ENCODE data around the gene IL15.
"Not testable (repeated sequence)": the region's sequence is repeated elsewhere in the genome, so short reads cannot be mapped to it uniquely, and the experiment has no call there.

Gene IL15

DNA sequence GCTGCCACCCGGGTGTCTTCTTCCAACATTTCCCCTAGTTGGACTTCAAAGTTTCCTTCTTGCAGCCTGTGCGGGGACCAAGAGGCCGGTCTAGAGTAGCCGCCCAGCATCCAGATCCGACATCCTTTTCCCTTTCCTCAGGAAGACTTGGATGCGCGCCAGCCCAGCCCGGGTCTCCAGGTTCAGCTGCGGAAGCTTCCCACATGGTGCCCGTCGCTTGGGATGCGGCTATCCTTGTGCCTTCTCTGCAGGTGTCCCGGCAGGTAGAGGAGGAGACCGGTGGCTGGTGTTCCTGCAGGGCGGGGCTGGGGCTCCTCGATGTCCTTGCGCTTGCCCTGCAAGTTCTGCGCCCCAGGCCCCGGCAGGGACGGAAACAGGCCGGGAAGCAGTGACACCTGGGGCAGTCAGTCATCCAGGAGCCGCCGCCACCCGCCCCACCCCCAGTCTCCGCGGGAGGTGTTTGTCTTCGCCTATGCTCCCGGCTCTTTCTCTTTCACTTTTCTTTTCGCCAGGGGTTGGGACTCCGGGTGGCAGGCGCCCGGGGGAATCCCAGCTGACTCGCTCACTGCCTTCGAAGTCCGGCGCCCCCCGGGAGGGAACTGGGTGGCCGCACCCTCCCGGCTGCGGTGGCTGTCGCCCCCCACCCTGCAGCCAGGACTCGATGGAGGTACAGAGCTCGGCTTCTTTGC lies at the start of gene IL15:
IL15 (plus strand) TSS at position 502 of the 689 bp plus-strand sequence. CDS start 82,882 bp downstream, outside the sequence.
- peak; percentile 51 to 61 (median 58) for DNase-seq (ENCODE audit: low read depth in 3 of 3)

DNA sequence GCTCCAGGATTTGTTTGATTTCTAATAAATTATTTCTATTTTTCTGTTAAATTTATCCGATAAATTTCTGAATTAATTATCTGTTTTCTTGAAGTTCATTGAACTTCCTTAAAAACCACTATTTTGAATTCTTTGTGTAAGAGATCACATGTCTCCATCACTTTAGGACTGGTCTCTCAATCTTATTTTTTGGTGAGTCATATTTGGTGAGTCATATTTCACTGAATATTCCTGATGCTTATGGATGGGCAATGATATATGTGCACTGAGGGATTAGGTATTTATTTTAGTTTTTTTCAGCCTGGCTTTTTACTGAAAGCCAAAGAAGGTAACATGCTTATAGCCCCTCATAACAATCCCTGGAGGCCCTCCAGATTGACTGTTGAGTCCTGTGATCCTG lies 48.5 kb upstream of the IL15 start:
- DNase-seq (ENCODE audit: low read depth in 3 of 3) = no peak

GRCh38 chr4:141595531-141595930 lies 40.9 kb upstream of the IL15 start:
- DNase-seq (ENCODE audit: low read depth in 3 of 3) = no peak

DNA sequence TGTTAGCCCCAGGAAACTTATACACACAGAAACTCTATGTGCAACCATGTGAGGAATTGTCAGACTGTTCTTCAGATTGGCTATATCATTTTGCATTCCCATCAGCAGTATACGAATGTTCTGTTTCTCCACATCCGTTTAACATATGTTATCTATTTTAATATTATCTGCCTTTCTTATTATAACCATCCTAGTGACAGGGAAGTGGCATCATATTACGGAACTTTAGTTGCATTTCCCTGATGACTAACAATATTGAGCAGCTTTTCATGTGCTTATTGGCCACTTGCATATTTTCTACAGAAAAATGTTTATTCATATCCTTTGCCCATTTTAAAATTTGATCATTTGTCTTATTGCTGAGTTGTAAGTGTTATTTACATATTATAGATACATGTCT lies 36.5 kb upstream of the IL15 start:
- no peak for DNase-seq (ENCODE audit: low read depth in 3 of 3)

- DNase-seq (ENCODE audit: low read depth in 3 of 3) = not testable (repeated sequence)
Observed at GRCh38 chr4:141604683-141605082, 31.7 kb upstream of the IL15 start.

- DNase-seq (ENCODE audit: low read depth in 3 of 3) = no peak
Observed at GRCh38 chr4:141605425-141605856, 30.9 kb upstream of the IL15 start.

- DNase-seq (ENCODE audit: low read depth in 3 of 3) = no peak
Observed at GRCh38 chr4:141609243-141609642, 27.1 kb upstream of the IL15 start.

- DNase-seq (ENCODE audit: low read depth in 3 of 3) = no peak
Observed at GRCh38 chr4:141610365-141610764, 26.0 kb upstream of the IL15 start.

- no peak for DNase-seq (ENCODE audit: low read depth in 3 of 3)
Observed at GRCh38 chr4:141614878-141615586, 21.4 kb upstream of the IL15 start.

- DNase-seq (ENCODE audit: low read depth in 3 of 3) = not testable (repeated sequence)
Observed at GRCh38 chr4:141615587-141615918, 20.8 kb upstream of the IL15 start.

DNA sequence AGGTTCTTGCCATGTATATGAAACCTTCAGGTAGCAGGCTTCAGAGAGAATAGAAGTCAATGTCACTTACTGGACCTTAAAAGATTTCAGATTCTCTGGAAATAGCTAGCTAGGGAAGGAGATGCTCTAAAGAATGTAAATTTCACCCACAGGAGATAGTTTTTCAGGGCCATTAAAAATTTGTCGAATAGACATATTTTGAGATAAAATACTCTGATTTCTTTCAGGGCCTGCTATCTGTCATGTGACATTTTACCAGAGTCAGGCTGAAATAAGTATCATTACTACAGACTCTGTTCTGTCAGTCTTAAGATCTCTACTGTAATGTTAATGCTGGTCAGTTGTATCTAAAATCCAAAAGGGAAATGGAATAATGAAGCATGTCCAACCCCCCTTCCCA lies 15.7 kb upstream of the IL15 start:
- DNase-seq (ENCODE audit: low read depth in 3 of 3) = no peak

DNA sequence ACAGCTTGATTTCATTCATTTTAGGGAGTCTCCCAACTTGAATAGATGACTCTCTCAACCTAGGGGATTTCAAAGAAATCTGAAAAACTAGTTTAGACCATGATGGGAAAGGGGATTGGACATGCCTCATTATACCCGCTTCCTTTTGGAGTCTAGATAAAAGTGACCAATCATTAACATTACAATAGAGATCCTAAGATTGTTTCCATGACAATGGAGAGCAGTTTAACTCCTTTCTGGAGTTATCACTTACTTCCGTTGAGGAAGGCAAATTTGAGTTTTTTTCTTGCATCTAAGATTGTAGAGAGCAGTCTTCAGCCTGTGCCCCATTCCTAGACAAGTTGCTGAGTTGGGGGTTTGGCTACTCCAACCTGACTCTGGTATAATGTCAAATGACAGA lies 11.4 kb upstream of the IL15 start:
- no peak for DNase-seq (ENCODE audit: low read depth in 3 of 3)

GRCh38 chr4:141630854-141631253 lies 5.5 kb upstream of the IL15 start:
- no peak for DNase-seq (ENCODE audit: low read depth in 3 of 3)

DNA sequence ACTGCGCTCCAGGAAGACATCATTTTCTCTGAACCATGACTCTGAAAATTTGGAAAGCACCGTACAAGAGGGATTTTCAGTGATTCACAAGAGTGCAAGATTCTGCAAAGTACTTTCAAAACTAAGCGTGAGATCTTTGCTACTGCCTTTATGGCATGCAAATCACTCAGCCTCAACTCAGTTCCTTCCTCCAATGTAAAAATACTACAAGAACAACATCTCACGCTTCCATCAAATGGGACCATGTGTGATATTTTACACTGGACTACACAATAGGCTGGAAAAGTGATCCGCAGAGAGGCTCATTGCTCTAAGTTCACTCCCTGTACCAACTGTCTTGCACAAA lies 674 bp upstream of the IL15 start:
- no peak for DNase-seq (ENCODE audit: low read depth in 3 of 3)

GRCh38 chr4:141636771-141637460 lies 533 bp downstream of the IL15 start:
- peak in 2 of 3 experiments; percentile 2 to 7 for DNase-seq (ENCODE audit: low read depth in 3 of 3)

GRCh38 chr4:141637565-141637964 lies 1.2 kb downstream of the IL15 start:
- no peak for DNase-seq (ENCODE audit: low read depth in 3 of 3)

- DNase-seq (ENCODE audit: low read depth in 3 of 3) = no peak
Observed at GRCh38 chr4:141638230-141638629, 1.8 kb downstream of the IL15 start.

- DNase-seq (ENCODE audit: low read depth in 3 of 3) = no peak
Observed at GRCh38 chr4:141640696-141641095, 4.3 kb downstream of the IL15 start.

GRCh38 chr4:141642063-141642462 lies 5.7 kb downstream of the IL15 start:
- DNase-seq (ENCODE audit: low read depth in 3 of 3) = no peak

- no peak for DNase-seq (ENCODE audit: low read depth in 3 of 3)
Observed at GRCh38 chr4:141642711-141643110, 6.3 kb downstream of the IL15 start.

DNA sequence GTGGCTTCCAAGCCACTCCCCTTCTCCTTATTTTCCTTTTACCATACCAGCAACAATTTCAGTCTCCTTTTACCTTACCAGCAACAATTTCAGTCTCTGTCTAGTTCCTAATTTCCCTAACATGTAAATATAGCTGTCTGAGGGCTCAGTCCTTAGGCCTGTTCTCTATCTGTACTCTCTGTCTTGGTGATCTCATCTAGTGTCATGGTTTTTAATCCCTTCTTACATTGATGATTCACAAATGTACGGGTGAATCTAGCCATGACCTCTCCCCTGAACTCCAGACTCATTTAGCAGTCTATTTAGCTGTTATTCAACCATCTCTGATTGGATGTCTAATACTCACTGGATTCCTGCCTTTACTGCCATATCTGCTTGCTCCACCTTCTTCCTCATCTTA lies 7.2 kb downstream of the IL15 start:
- no peak for DNase-seq (ENCODE audit: low read depth in 3 of 3)

GRCh38 chr4:141645611-141646340 lies 9.4 kb downstream of the IL15 start:
- no peak for DNase-seq (ENCODE audit: low read depth in 3 of 3)
